GM23338 (cell line): ENCODE data around the gene NAE1. TPM values are rescaled to one million over a fixed set of nuclear protein-coding genes. Genes with fewer than 3 reads are reported as not detected.

ENCODE experiments used
- ATAC-seq: fragments of 200-7000 bp; cut with Tn5 transposase; 3 replicates; pipeline ENCODE4 v1.9.1; 2020
- DNase-seq: peaks from one replicate; pipeline ENCODE4 v3.0.0-alpha.2; 2015; ENCODE audit warnings: low spot score
- H2AFZ ChIP-seq: fragments of 200-600 bp; sonication (generic); 2 replicates; pipeline ENCODE4 v1.8.0; 2016; ENCODE audit warnings: antibody characterized with exemption, mild to moderate bottlenecking, moderate library complexity
- H3F3A ChIP-seq: fragments of 200-600 bp; sonication (generic); replicated peaks from 2 replicates; pipeline ENCODE4 v1.8.0; 2017; ENCODE audit warnings: antibody characterized with exemption, mixed run types, low read depth
- H3K27ac ChIP-seq: fragments of 200-600 bp; sonication (generic); 2 replicates; pipeline ENCODE4 v1.6.1; 2016; ENCODE audit warnings: low read depth
- H3K27me3 ChIP-seq: fragments of 200-600 bp; sonication (generic); 2 replicates; pipeline ENCODE4 v1.8.0; 2016; ENCODE audit warnings: mild to moderate bottlenecking, mixed run types, moderate library complexity; ENCODE audit not compliant: insufficient read depth
- H3K36me3 ChIP-seq: fragments of 200-600 bp; sonication (generic); 2 replicates; pipeline ENCODE4 v1.8.0; 2016; ENCODE audit warnings: mild to moderate bottlenecking; ENCODE audit not compliant: insufficient read depth
- H3K4me1 ChIP-seq: fragments of 200-600 bp; sonication (generic); 2 replicates; pipeline ENCODE4 v1.8.0; 2016; ENCODE audit warnings: mild to moderate bottlenecking, moderate library complexity; ENCODE audit not compliant: insufficient read depth
- H3K4me2 ChIP-seq: fragments of 200-600 bp; sonication (generic); 2 replicates; pipeline ENCODE4 v1.7.1; 2017; ENCODE audit warnings: mixed run types
- H3K4me3 ChIP-seq: fragments of 200-600 bp; sonication (generic); 2 replicates; pipeline ENCODE4 v1.6.1; 2016; ENCODE audit warnings: mixed run types
- H3K79me2 ChIP-seq: fragments of 200-600 bp; sonication (generic); replicated peaks from 2 replicates; pipeline ENCODE4 v1.8.0; 2017; ENCODE audit warnings: mild to moderate bottlenecking; ENCODE audit not compliant: insufficient read depth
- H3K9me2 ChIP-seq: fragments of 200-600 bp; sonication (generic); 2 replicates; pipeline ENCODE4 v1.8.0; 2017; ENCODE audit not compliant: insufficient read depth
- H4K20me1 ChIP-seq: fragments of 200-600 bp; sonication (generic); replicated peaks from 2 replicates; pipeline ENCODE4 v1.8.0; 2017; ENCODE audit warnings: mild to moderate bottlenecking; ENCODE audit not compliant: insufficient read depth
- H3K27ac Mint-ChIP-seq: 2 replicates; pipeline ENCODE4 v1.8.0; 2020; ENCODE audit warnings: inconsistent platforms, mild to moderate bottlenecking, moderate library complexity, mixed read lengths
- H3K27me3 Mint-ChIP-seq: 3 replicates; pipeline ENCODE4 v1.8.0; 2022; ENCODE audit warnings: low read depth, mild to moderate bottlenecking, moderate library complexity, mixed read lengths, inconsistent platforms; ENCODE audit not compliant: insufficient read depth, poor library complexity
- H3K36me3 Mint-ChIP-seq: 3 replicates; pipeline ENCODE4 v1.8.0; 2021; ENCODE audit warnings: low read depth, mild to moderate bottlenecking, inconsistent platforms, moderate library complexity, mixed read lengths
- H3K4me1 Mint-ChIP-seq: 3 replicates; pipeline ENCODE4 v1.8.0; 2020; ENCODE audit warnings: mild to moderate bottlenecking, inconsistent platforms, mixed read lengths
- H3K4me3 Mint-ChIP-seq: 3 replicates; pipeline ENCODE4 v1.8.0; 2021; ENCODE audit warnings: moderate library complexity, mild to moderate bottlenecking, inconsistent platforms, mixed read lengths
- H3K9me3 Mint-ChIP-seq: 3 replicates; pipeline ENCODE4 v1.8.0; 2020; ENCODE audit warnings: moderate library complexity, mild to moderate bottlenecking, inconsistent platforms, mixed read lengths
- ETS1 ChIP-seq: IDR thresholded peaks from 2 replicates; pipeline ENCODE4 v1.6.1; 2016; ENCODE audit warnings: antibody characterized with exemption
- EZH2 ChIP-seq: fragments of 200-600 bp; sonication (generic); IDR thresholded peaks from one replicate; pipeline ENCODE4 v1.8.0; 2017; ENCODE audit warnings: antibody characterized with exemption, mild to moderate bottlenecking, low read depth; ENCODE audit not compliant: unreplicated experiment
- EZH2phosphoT487 ChIP-seq: fragments of 200-600 bp; sonication (generic); IDR thresholded peaks from one replicate; pipeline ENCODE4 v1.8.1; 2018; ENCODE audit warnings: antibody characterized with exemption; ENCODE audit not compliant: unreplicated experiment
- JUNB ChIP-seq: IDR thresholded peaks from one replicate; pipeline ENCODE4 v1.6.1; 2016; ENCODE audit warnings: antibody characterized with exemption; ENCODE audit not compliant: unreplicated experiment
- NANOG ChIP-seq: IDR thresholded peaks from 2 replicates; pipeline ENCODE4 v1.6.1; 2016; ENCODE audit warnings: antibody characterized with exemption, borderline replicate concordance
- polyA plus RNA-seq: library from polyadenylated mRNA; unstranded; fragments of >200 nt; fragmentation: Nextera tagmentation; extraction: Ambion mirVana; gene quantifications from 2 replicates; pipeline ENCODE4 v1.2.1, GENCODE V29; 2016
- total RNA-seq: library from RNA; depleted of rRNA; stranded (reverse); fragments of >200 nt; shearing (Covaris generic); gene quantifications from 2 replicates; pipeline ENCODE4 v1.2.3, GENCODE V29; 2014
- TF ChIP-seq, protein P1 (sequence below): fragments of 250-450 bp; sonication (Bioruptor Pico); IDR thresholded peaks from 2 replicates; pipeline ENCODE4 v1.5.0; 2020; ENCODE audit warnings: mild to moderate bottlenecking, moderate library complexity
- TF ChIP-seq, protein P2 (sequence below), 2 experiments: fragments of 200-600 bp in 1 of 2; sonication (generic) in 1 of 2; conservative IDR thresholded peaks; 2 replicates each; pipeline versions ENCODE4 v1.5.1 to v1.6.1; 2016 to 2017; ENCODE audit warnings: antibody characterized with exemption in 2 of 2, low read depth in 2 of 2, mild to moderate bottlenecking in 2 of 2, moderate library complexity in 1 of 2

The NAE1 gene
- total and polyA plus RNA-seq, 2 experiments from 2014 or later = 139 to 209 TPM

GRCh38 chr16:66774981-66775380, 55.8 kb downstream of the NAE1 start:
- no peak overlapping the region for H3K27ac Mint-ChIP-seq
- H3K27me3 Mint-ChIP-seq = peaks cover 1% of the 10 kb centered on the region
- Histone ChIP-seq H3K4me3 (no peak overlapping the region), H3K9me2 (no peaks in the 10 kb centered on the region), H4K20me1 (no peaks in the 10 kb centered on the region), H3K79me2 (no peaks in the 10 kb centered on the region), H3K27ac (no peak overlapping the region), H3K36me3 (no peaks in the 10 kb centered on the region), H3F3A (no peaks in the 10 kb centered on the region), H3K4me2 (no peak overlapping the region), H3K4me1 (no peaks in the 10 kb centered on the region), H2AFZ (no peak overlapping the region), H3K27me3 (no peaks in the 10 kb centered on the region)
- TF ChIP-seq, protein P1, sequence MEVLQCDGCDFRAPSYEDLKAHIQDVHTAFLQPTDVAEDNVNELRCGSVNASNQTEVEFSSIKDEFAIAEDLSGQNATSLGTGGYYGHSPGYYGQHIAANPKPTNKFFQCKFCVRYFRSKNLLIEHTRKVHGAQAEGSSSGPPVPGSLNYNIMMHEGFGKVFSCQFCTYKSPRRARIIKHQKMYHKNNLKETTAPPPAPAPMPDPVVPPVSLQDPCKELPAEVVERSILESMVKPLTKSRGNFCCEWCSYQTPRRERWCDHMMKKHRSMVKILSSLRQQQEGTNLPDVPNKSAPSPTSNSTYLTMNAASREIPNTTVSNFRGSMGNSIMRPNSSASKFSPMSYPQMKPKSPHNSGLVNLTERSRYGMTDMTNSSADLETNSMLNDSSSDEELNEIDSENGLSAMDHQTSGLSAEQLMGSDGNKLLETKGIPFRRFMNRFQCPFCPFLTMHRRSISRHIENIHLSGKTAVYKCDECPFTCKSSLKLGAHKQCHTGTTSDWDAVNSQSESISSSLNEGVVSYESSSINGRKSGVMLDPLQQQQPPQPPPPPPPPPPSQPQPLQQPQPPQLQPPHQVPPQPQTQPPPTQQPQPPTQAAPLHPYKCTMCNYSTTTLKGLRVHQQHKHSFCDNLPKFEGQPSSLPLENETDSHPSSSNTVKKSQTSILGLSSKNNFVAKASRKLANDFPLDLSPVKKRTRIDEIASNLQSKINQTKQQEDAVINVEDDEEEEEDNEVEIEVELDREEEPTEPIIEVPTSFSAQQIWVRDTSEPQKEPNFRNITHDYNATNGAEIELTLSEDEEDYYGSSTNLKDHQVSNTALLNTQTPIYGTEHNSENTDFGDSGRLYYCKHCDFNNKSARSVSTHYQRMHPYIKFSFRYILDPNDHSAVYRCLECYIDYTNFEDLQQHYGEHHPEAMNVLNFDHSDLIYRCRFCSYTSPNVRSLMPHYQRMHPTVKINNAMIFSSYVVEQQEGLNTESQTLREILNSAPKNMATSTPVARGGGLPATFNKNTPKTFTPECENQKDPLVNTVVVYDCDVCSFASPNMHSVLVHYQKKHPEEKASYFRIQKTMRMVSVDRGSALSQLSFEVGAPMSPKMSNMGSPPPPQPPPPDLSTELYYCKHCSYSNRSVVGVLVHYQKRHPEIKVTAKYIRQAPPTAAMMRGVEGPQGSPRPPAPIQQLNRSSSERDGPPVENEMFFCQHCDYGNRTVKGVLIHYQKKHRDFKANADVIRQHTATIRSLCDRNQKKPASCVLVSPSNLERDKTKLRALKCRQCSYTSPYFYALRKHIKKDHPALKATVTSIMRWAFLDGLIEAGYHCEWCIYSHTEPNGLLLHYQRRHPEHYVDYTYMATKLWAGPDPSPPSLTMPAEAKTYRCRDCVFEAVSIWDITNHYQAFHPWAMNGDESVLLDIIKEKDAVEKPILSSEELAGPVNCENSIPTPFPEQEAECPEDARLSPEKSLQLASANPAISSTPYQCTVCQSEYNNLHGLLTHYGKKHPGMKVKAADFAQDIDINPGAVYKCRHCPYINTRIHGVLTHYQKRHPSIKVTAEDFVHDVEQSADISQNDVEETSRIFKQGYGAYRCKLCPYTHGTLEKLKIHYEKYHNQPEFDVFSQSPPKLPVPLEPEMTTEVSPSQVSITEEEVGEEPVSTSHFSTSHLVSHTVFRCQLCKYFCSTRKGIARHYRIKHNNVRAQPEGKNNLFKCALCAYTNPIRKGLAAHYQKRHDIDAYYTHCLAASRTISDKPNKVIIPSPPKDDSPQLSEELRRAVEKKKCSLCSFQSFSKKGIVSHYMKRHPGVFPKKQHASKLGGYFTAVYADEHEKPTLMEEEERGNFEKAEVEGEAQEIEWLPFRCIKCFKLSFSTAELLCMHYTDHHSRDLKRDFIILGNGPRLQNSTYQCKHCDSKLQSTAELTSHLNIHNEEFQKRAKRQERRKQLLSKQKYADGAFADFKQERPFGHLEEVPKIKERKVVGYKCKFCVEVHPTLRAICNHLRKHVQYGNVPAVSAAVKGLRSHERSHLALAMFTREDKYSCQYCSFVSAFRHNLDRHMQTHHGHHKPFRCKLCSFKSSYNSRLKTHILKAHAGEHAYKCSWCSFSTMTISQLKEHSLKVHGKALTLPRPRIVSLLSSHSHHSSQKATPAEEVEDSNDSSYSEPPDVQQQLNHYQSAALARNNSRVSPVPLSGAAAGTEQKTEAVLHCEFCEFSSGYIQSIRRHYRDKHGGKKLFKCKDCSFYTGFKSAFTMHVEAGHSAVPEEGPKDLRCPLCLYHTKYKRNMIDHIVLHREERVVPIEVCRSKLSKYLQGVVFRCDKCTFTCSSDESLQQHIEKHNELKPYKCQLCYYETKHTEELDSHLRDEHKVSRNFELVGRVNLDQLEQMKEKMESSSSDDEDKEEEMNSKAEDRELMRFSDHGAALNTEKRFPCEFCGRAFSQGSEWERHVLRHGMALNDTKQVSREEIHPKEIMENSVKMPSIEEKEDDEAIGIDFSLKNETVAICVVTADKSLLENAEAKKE (CRISPR knock-in tag) = no peak
- no peaks in the 10 kb centered on the region for H3K36me3 Mint-ChIP-seq
- no peak for DNase-seq
- no peak overlapping the region for H3K4me3 Mint-ChIP-seq
- no peaks in the 10 kb centered on the region for H3K4me1 Mint-ChIP-seq
- H3K9me3 Mint-ChIP-seq = no peaks in the 10 kb centered on the region
- no peak for ATAC-seq

- H3K27me3 Mint-ChIP-seq = no peaks in the 10 kb centered on the region
- H3K4me1 Mint-ChIP-seq = no peaks in the 10 kb centered on the region
- no peaks in the 10 kb centered on the region for H3K9me3 Mint-ChIP-seq
- Histone ChIP-seq H3K9me2 (no peaks in the 10 kb centered on the region), H3K79me2 (no peaks in the 10 kb centered on the region), H3K4me3 (no peak overlapping the region), H3F3A (no peaks in the 10 kb centered on the region), H3K4me2 (no peak overlapping the region), H2AFZ (no peak overlapping the region; the same call in 1 of the 2 replicates), H3K27ac (no peak overlapping the region), H3K36me3 (no peaks in the 10 kb centered on the region), H3K27me3 (no peaks in the 10 kb centered on the region), H3K4me1 (no peaks in the 10 kb centered on the region), H4K20me1 (no peaks in the 10 kb centered on the region)
- peak; percentile 27 for DNase-seq
- H3K27ac Mint-ChIP-seq = no peak overlapping the region
- H3K36me3 Mint-ChIP-seq = no peaks in the 10 kb centered on the region
- ATAC-seq = 0 out of 3 replicates have a peak, but pooled peaks have one; percentile 26
- H3K4me3 Mint-ChIP-seq = no peak overlapping the region
- no peak for TF ChIP-seq NANOG
- TF ChIP-seq, protein P2, sequence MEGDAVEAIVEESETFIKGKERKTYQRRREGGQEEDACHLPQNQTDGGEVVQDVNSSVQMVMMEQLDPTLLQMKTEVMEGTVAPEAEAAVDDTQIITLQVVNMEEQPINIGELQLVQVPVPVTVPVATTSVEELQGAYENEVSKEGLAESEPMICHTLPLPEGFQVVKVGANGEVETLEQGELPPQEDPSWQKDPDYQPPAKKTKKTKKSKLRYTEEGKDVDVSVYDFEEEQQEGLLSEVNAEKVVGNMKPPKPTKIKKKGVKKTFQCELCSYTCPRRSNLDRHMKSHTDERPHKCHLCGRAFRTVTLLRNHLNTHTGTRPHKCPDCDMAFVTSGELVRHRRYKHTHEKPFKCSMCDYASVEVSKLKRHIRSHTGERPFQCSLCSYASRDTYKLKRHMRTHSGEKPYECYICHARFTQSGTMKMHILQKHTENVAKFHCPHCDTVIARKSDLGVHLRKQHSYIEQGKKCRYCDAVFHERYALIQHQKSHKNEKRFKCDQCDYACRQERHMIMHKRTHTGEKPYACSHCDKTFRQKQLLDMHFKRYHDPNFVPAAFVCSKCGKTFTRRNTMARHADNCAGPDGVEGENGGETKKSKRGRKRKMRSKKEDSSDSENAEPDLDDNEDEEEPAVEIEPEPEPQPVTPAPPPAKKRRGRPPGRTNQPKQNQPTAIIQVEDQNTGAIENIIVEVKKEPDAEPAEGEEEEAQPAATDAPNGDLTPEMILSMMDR (conservative IDR thresholded peaks at IDR 0.05; ENCODE audit: low read depth in 2 of 2) = peak in 1 of 2 experiments; percentile 21; a peak in 2 of 4 replicates
- no peak for TF ChIP-seq ETS1
- no peak for TF ChIP-seq EZH2phosphoT487
- no peak for TF ChIP-seq JUNB
- TF ChIP-seq EZH2 = no peak
Measured at GRCh38 chr16:66758086-66758485, 72.7 kb downstream of the NAE1 start.
